H1 (cell line): ENCODE results near the gene KCNMB2. TPM values are rescaled to one million over a fixed set of nuclear protein-coding genes. Genes with fewer than 3 reads are reported as not detected.

ENCODE experiments used
- CTCF ChIA-PET: fragments of 300-600 bp; sonication (Branson Sonifier 250); formaldehyde crosslinking; loops from one replicate; lab custom pipeline; 2021; ENCODE audit not compliant: partially characterized antibody; lab: Charles Lee
- POLR2A ChIA-PET: fragments of 300-600 bp; sonication (Branson Sonifier 250); formaldehyde crosslinking; loops from one replicate; lab custom pipeline; 2021; ENCODE audit warnings: inconsistent platforms; ENCODE audit not compliant: partially characterized antibody; lab: Charles Lee
- DNase-seq, 2 experiments: peaks; one replicate each; pipeline versions ENCODE4 v3.0.0 to v3.0.0-alpha.2; 2010 to 2022; ENCODE audit warnings: low spot score in 2 of 2, low read depth in 1 of 2, mixed read lengths in 1 of 2
- FAIRE-seq: peaks from 2 replicates; lab custom pipeline; 2011; peaks lifted over from hg19 to GRCh38; lab: Jason Lieb, UNC
- H2AFZ ChIP-seq: 2 replicates; pipeline ENCODE4 v1.8.1; 2012; ENCODE audit warnings: low read length, inconsistent platforms
- H2AK5ac ChIP-seq: 2 replicates; pipeline ENCODE4 v1.6.1; 2013; ENCODE audit warnings: low read depth, low read length
- H2BK120ac ChIP-seq: replicated peaks from 2 replicates; pipeline ENCODE3; 2013; ENCODE audit warnings: low read depth, low read length, inconsistent platforms
- H2BK12ac ChIP-seq: 2 replicates; pipeline ENCODE4 v1.6.1; 2013; ENCODE audit warnings: low read depth, low read length
- H2BK15ac ChIP-seq: 2 replicates; pipeline ENCODE4 v1.6.1; 2013; ENCODE audit warnings: low read length
- H2BK20ac ChIP-seq: 2 replicates; pipeline ENCODE4 v1.6.1; 2013; ENCODE audit warnings: low read length
- H2BK5ac ChIP-seq: 2 replicates; pipeline ENCODE4 v1.6.1; 2013; ENCODE audit warnings: low read depth, low read length
- H3K14ac ChIP-seq: 2 replicates; pipeline ENCODE4 v1.6.1; 2013; ENCODE audit warnings: inconsistent platforms; ENCODE audit not compliant: insufficient read length
- H3K18ac ChIP-seq: 2 replicates; pipeline ENCODE4 v1.6.1; 2013; ENCODE audit warnings: low read length; ENCODE audit errors: extremely low read depth
- H3K23ac ChIP-seq: 2 replicates; pipeline ENCODE4 v1.6.1; 2013; ENCODE audit warnings: inconsistent platforms; ENCODE audit not compliant: insufficient read length
- H3K23me2 ChIP-seq: 2 replicates; pipeline ENCODE4 v1.6.1; 2013; ENCODE audit warnings: low read depth, low read length
- H3K27ac ChIP-seq: 2 replicates; pipeline ENCODE4 v1.6.1; 2011; ENCODE audit warnings: low read depth, low read length, inconsistent platforms
- H3K27me3 ChIP-seq, 4 experiments: replicated peaks in 1 of 4; 1 replicate in 1 of 4; 2 replicates in 3 of 4; pipeline versions ENCODE4 v1.6.1 to v1.8.1; 2011 to 2013; ENCODE audit warnings: low read length in 3 of 4, mild to moderate bottlenecking in 3 of 4, inconsistent platforms in 2 of 4, mixed read lengths in 2 of 4, moderate library complexity in 1 of 4; ENCODE audit not compliant: control insufficient read depth in 3 of 4, insufficient read depth in 3 of 4; ENCODE audit errors: extremely low read depth in 1 of 4
- H3K36me3 ChIP-seq, 4 experiments: 2 replicates each; pipeline versions ENCODE4 v1.6.1 to v1.8.1; 2011 to 2013; ENCODE audit warnings: mild to moderate bottlenecking in 4 of 4, low read length in 3 of 4, moderate library complexity in 2 of 4, control low read depth in 1 of 4, inconsistent platforms in 1 of 4; ENCODE audit not compliant: insufficient read depth in 4 of 4, control insufficient read depth in 2 of 4
- H3K4ac ChIP-seq: replicated peaks from 2 replicates; pipeline ENCODE3; 2013; ENCODE audit warnings: low read length, low read depth, mixed read lengths, inconsistent platforms; ENCODE audit not compliant: insufficient read length
- H3K4me1 ChIP-seq, 4 experiments: replicated peaks in 1 of 4; 1 replicate in 1 of 4; 2 replicates in 3 of 4; pipeline versions ENCODE4 v1.6.1 to v1.8.1; 2011 to 2013; ENCODE audit warnings: low read length in 3 of 4, inconsistent platforms in 2 of 4, mixed read lengths in 1 of 4; ENCODE audit not compliant: insufficient read depth in 4 of 4, control insufficient read depth in 3 of 4
- H3K4me2 ChIP-seq, 2 experiments: 2 replicates each; pipeline versions ENCODE4 v1.6.1 to v1.8.1; 2011 to 2013; ENCODE audit warnings: low read depth in 2 of 2, low read length in 2 of 2, control low read depth in 1 of 2, inconsistent platforms in 1 of 2, mild to moderate bottlenecking in 1 of 2; ENCODE audit not compliant: insufficient read depth in 1 of 2
- H3K4me3 ChIP-seq, 4 experiments: fragments of 200-600, 300-600 bp in 1 of 4; sonication (generic), shearing (Covaris generic), sonication (Bioruptor Twin) in 1 of 4; 2 replicates each; pipeline versions ENCODE4 v1.5.1 to v1.8.1; 2011 to 2016; ENCODE audit warnings: low read length in 4 of 4, low read depth in 3 of 4, control low read depth in 2 of 4, inconsistent platforms in 2 of 4, mild to moderate bottlenecking in 2 of 4, mixed read lengths in 1 of 4, moderate library complexity in 1 of 4; ENCODE audit not compliant: insufficient read depth in 2 of 4; ENCODE audit errors: extremely low read depth in 1 of 4
- H3K56ac ChIP-seq: replicated peaks from 2 replicates; pipeline ENCODE3; 2013; ENCODE audit warnings: low read depth, mild to moderate bottlenecking, mixed read lengths, low read length, inconsistent platforms; ENCODE audit not compliant: insufficient read length
- H3K79me1 ChIP-seq: 2 replicates; pipeline ENCODE4 v1.6.1; 2013; ENCODE audit warnings: low read depth, low read length, control low read depth
- H3K79me2 ChIP-seq, 2 experiments: 2 replicates each; pipeline versions ENCODE4 v1.6.1 to v1.8.1; 2012 to 2013; ENCODE audit warnings: low read length in 2 of 2, mild to moderate bottlenecking in 2 of 2, inconsistent platforms in 1 of 2; ENCODE audit not compliant: insufficient read depth in 2 of 2, control insufficient read depth in 1 of 2
- H3K9ac ChIP-seq, 4 experiments: replicated peaks in 1 of 4; 1 replicate in 1 of 4; 2 replicates in 3 of 4; pipeline versions ENCODE4 v1.6.1 to v1.8.1; 2011 to 2013; ENCODE audit warnings: low read depth in 3 of 4, low read length in 3 of 4, control low read depth in 2 of 4, mild to moderate bottlenecking in 2 of 4, moderate library complexity in 2 of 4, inconsistent platforms in 1 of 4; ENCODE audit errors: extremely low read depth in 1 of 4
- H3K9me3 ChIP-seq, 2 experiments: 2 replicates each; pipeline versions ENCODE4 v1.6.1 to v1.8.1; 2012 to 2013; ENCODE audit warnings: mild to moderate bottlenecking in 2 of 2, moderate library complexity in 2 of 2, control low read depth in 1 of 2, inconsistent platforms in 1 of 2, low read depth in 1 of 2, low read length in 1 of 2, mixed read lengths in 1 of 2; ENCODE audit not compliant: insufficient read depth in 2 of 2
- H4K20me1 ChIP-seq, 2 experiments: replicated peaks in 1 of 2; 2 replicates each; pipeline versions ENCODE3 to v1.8.1; 2011 to 2013; ENCODE audit warnings: inconsistent platforms in 2 of 2, low read length in 2 of 2, mild to moderate bottlenecking in 1 of 2; ENCODE audit not compliant: insufficient read depth in 2 of 2, control insufficient read depth in 1 of 2
- H4K5ac ChIP-seq: 2 replicates; pipeline ENCODE4 v1.6.1; 2013; ENCODE audit warnings: low read length, low read depth, mixed read lengths, inconsistent platforms; ENCODE audit not compliant: insufficient read length
- H4K8ac ChIP-seq: 2 replicates; pipeline ENCODE4 v1.8.0; 2013; ENCODE audit warnings: mild to moderate bottlenecking, moderate library complexity, low read length, inconsistent platforms; ENCODE audit not compliant: insufficient read depth; ENCODE audit errors: extremely low read depth
- H4K91ac ChIP-seq: replicated peaks from 2 replicates; pipeline ENCODE3; 2013; ENCODE audit warnings: low read length, mixed read lengths, inconsistent platforms; ENCODE audit not compliant: insufficient read length
- BACH1 ChIP-seq: IDR thresholded peaks from 2 replicates; pipeline ENCODE4 v1.6.1; 2012; ENCODE audit warnings: low read length, improper control_type of control experiment
- HDAC2 ChIP-seq, 2 experiments: fragments of 300-600 bp in 1 of 2; sonication (generic) in 1 of 2; IDR thresholded peaks; 2 replicates each; pipeline ENCODE4 v1.6.1; 2011 to 2012; ENCODE audit warnings: low read depth in 2 of 2, low read length in 2 of 2, mild to moderate bottlenecking in 2 of 2, moderate library complexity in 2 of 2, borderline replicate concordance in 1 of 2, inconsistent platforms in 1 of 2
- POU5F1 ChIP-seq: IDR thresholded peaks from 2 replicates; pipeline ENCODE4 v1.6.1; 2011; ENCODE audit warnings: low read depth, mild to moderate bottlenecking, low read length, moderate library complexity
- SAP30 ChIP-seq: fragments of 300-600 bp; sonication (generic); IDR thresholded peaks from 2 replicates; pipeline ENCODE4 v1.7.1; 2012; ENCODE audit warnings: low read length, moderate library complexity, mild to moderate bottlenecking, inconsistent platforms; ENCODE audit not compliant: insufficient read depth, insufficient replicate concordance
- USF2 ChIP-seq: IDR thresholded peaks from 2 replicates; pipeline ENCODE4 v1.6.1; 2011; ENCODE audit warnings: low read length, improper control_type of control experiment
- WGBS, 2 experiments: shearing (Covaris generic) in 1 of 2; methylation state at CpG; one replicate each; pipeline versions ENCODE4 v1.1.6 to v1.1.7; 2013 to 2015; ENCODE audit warnings: low lambda C conversion rate in 2 of 2, mixed read lengths in 2 of 2, inconsistent platforms in 1 of 2, low coverage in 1 of 2, missing lambda C conversion rate in 1 of 2; ENCODE audit not compliant: insufficient replicate concordance in 2 of 2, insufficient coverage in 1 of 2, insufficient read length in 1 of 2; ENCODE audit errors: extremely low coverage in 1 of 2, missing lambda C conversion rate in 1 of 2; 5-methylcytosine and 5-hydroxymethylcytosine counted together
- polyA plus RNA-seq, 7 experiments: library from polyadenylated mRNA; depleted of rRNA in 3 of 7; stranded (reverse) in 5 of 7; unstranded in 2 of 7; fragments of >200 nt in 5 of 7; fragments of 200-250 nt in 2 of 7; gene quantifications; 1 replicate in 5 of 7; 2 replicates in 1 of 7; 4 replicates in 1 of 7; pipeline versions ENCODE4 v1.2.1 to v1.2.3, GENCODE V29; 2011 to 2013; ENCODE audit warnings: missing spikeins in 2 of 7, mixed read lengths in 2 of 7
- total RNA-seq: library from RNA; stranded (reverse); fragmentation: NEBNext Ultra II Directional; extraction: Animal tissue kit (Norgen Biotek cat#: 25700); gene quantifications from 2 replicates; pipeline ENCODE4 v1.2.1, GENCODE V29; 2021

The KCNMB2 gene
- total and polyA plus RNA-seq, 2 of the 8 experiments (the other 6 are each of a cell fraction or from before 2014, with no cell fraction given): not detected

GRCh38 chr3:178519701-178520100 lies 16.5 kb upstream of the KCNMB2 start:
- H3K79me1 ChIP-seq: no peaks in the 10 kb centered on the region
- H2BK120ac ChIP-seq: no peak overlapping the region
- no peaks in the 10 kb centered on the region for H3K9me3 ChIP-seq
- ChIA-PET POLR2A (no interaction called here), CTCF (interaction anchor here (1.2 kb wide), 2 partner anchors 12 to 314 kb away, joined by 3 to 5 read pairs; no protein-coding TSS in a partner anchor)
- H2BK15ac ChIP-seq: no peak overlapping the region
- H3K4ac ChIP-seq: no peak overlapping the region
- H3K79me2 ChIP-seq: no peaks in the 10 kb centered on the region
- no peak overlapping the region for H3K9ac ChIP-seq
- H2AFZ ChIP-seq: no peak overlapping the region
- H4K91ac ChIP-seq: no peak overlapping the region
- TF ChIP-seq USF2: no peak
- TF ChIP-seq HDAC2 (IDR thresholded peaks at IDR 0.05; ENCODE audit: borderline replicate concordance in 1 of 2, low read depth in 2 of 2, low read length in 2 of 2): no peak
- TF ChIP-seq SAP30: no peak
- no peak for TF ChIP-seq POU5F1
- TF ChIP-seq BACH1: no peak
- H3K23ac ChIP-seq: no peak overlapping the region
- H3K18ac ChIP-seq: no peak overlapping the region
- no peak overlapping the region for H3K14ac ChIP-seq
- H4K20me1 ChIP-seq: no peaks in the 10 kb centered on the region
- DNase-seq (no peak), FAIRE-seq (no peak)
- H3K27ac ChIP-seq: no peak overlapping the region
- H4K5ac ChIP-seq: no peak overlapping the region
- no peak overlapping the region for H3K4me3 ChIP-seq
- no peaks in the 10 kb centered on the region for H3K23me2 ChIP-seq
- H3K4me2 ChIP-seq: no peak overlapping the region
- no peak overlapping the region for H4K8ac ChIP-seq
- no peak overlapping the region for H3K56ac ChIP-seq
- no peak overlapping the region for H2BK5ac ChIP-seq
- no peaks in the 10 kb centered on the region for H3K27me3 ChIP-seq
- WGBS, 2 experiments: 93% methylated on average over 3 of the region's 3 CpGs; no CpG with 5 or more reads in 1 of the 2 experiments
- H2BK12ac ChIP-seq: no peak overlapping the region
- no peaks in the 10 kb centered on the region for H3K4me1 ChIP-seq
- H2BK20ac ChIP-seq: no peak overlapping the region
- no peaks in the 10 kb centered on the region for H3K36me3 ChIP-seq
- H2AK5ac ChIP-seq: no peak overlapping the region
